ENCODE results near the gene MT3.

- TF ChIP-seq CTCF (IDR thresholded peaks at IDR 0.05), result no peak
- TF ChIP-seq POLR2A (IDR thresholded peaks at IDR 0.05), result no peak
- TF ChIP-seq EP300 (IDR thresholded peaks at IDR 0.05), result no peak
- TF ChIP-seq POLR2AphosphoS5 (IDR thresholded peaks at IDR 0.05), result no peak
Observed at GRCh38 chr16:56605475-56605874, 16.1 kb downstream of the MT3 start.

Data from gastroesophageal sphincter (tissue), 3 donors.